Inflammatory macrophage (primary cell): ENCODE results near the gene FEZ2.
"Not testable (repeated sequence)": the region's sequence is repeated elsewhere in the genome, so short reads cannot be mapped to it uniquely, and the experiment has no call there.

Experiments used
- DNase-seq, 2 donors: peaks; one replicate each; pipeline ENCODE4 v3.0.0-alpha.2; 2020 to 2022
- total RNA-seq, 18 experiments: gene quantifications; one replicate each; lab custom pipeline; 2026; ENCODE audit warnings: mixed read lengths in 6 of 18, inconsistent platforms in 2 of 18; lab: John Stamatoyannopoulos, UW

Gene FEZ2, protein sequence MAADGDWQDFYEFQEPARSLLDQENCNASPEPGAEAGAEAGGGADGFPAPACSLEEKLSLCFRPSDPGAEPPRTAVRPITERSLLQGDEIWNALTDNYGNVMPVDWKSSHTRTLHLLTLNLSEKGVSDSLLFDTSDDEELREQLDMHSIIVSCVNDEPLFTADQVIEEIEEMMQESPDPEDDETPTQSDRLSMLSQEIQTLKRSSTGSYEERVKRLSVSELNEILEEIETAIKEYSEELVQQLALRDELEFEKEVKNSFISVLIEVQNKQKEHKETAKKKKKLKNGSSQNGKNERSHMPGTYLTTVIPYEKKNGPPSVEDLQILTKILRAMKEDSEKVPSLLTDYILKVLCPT
- 48.0 to 116 (median 68.2) reads per million in 18 experiments for total RNA-seq

DNA sequence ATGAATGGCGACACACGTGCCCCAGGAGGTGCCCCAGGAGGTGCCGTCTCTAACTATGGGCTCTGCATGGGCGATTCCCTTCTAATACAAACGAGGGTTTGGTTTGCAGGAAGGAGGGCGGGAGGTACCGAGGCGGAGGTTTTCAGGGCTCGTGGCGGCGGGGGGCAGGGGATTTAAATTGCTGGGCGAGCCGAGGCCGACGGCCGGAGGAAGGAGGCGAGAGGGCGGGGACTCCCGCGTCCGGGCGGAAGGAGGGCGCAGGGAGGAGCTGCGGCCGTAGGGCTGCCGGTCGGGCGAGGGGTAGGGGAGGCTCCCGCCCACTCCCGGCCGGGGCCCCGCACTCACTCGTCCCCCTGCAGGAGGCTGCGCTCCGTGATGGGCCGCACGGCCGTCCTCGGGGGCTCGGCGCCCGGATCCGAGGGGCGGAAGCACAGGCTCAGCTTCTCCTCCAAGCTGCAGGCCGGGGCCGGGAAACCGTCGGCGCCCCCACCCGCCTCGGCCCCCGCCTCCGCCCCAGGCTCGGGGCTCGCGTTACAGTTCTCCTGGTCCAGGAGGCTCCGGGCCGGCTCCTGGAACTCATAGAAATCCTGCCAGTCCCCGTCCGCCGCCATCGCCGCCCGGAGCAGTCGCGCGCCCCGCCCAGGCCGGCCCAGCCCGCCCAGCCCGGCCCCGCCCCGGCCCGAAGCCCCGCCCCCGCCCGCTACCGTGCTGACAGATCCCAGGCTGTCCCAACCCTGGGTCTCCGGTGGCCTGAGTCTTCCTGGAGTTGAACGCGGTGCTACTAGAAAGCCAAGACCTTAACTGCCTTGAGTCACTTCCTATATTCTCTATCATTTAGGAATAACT lies at the start of gene FEZ2:
Gene FEZ2, minus strand, starts transcription at position 637 of the 846 bp plus-strand sequence. Its CDS starts 26 bp downstream, at position 611.
- DNase-seq, result peak; percentile 73 to 80

DNA sequence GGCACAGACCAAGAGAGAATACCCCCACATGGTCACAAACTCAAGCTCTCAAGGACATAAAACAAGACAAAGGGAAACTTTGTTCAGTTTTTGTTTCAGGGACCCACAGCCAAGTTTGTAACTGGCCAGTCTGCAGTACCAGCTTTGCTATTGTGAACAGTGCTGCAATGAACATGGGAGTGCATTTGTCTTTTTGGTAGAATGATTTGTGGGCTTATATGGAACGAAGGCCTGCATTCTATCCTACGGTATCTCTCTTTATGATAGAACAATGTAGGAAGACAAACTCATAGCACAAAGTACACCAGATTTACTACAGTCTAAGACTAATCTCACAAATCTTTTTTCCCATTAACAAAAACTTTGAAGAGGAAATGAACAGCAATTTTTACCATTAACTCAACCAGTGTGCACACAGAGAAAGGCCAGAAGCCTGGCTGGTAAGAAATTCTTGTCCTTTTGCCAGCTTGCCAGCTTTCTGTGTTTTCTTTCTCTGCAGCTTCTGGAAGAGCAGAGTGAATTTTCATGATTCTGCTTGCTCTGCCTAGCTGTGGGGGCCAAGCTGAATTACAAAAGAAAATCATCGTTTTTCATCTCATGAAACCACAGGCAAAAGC lies 37.1 kb upstream of the FEZ2 start:
- no peak for DNase-seq

DNA sequence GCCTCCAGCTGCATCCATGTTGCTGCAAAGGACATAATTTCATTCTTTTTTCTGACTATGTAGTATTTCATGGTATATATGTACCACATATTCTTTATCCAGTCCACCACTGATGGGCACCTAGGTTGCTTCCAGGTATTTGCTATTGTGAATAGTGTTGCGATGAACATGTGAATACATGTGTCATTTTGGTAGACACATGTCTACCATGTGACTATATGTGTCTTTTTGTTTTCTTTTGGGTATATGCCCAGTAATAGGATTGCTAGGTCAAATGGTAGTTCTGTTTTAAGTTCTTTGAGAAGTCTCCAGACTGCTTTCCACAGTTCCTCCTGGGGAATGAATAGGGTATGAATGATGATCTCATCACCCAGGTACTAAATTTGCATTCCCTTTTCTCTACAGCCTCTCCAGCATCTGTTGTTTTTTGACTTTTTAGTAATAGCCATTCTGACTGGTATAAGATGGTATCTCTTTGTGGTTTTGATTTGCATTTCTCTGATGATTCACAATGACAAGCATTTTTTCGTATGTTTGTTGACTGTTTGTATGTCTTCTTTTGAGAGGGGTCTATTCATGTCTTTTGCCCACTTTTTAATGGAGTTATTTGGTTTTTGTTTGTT lies 35.6 kb upstream of the FEZ2 start:
- no peak for DNase-seq

DNA sequence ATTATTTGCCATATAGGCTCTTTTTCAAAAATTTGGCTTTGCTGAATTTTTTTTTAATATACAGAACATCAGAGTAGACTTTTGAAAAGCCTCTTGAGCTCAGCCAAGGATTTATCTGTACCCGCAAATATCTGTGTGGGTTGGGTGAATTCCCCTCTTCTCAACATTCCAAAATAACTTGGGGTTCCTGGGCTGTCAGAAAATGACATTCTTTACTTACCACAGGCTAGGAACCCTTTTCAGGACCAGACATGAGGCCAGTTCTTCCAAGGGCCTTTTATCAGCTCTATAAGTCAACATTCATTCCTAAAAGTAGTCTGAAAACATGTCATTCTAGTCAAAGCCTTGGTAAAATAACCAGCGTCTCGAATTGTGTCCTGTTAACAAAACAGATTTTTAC lies 28.8 kb upstream of the FEZ2 start:
- no peak for DNase-seq

DNA sequence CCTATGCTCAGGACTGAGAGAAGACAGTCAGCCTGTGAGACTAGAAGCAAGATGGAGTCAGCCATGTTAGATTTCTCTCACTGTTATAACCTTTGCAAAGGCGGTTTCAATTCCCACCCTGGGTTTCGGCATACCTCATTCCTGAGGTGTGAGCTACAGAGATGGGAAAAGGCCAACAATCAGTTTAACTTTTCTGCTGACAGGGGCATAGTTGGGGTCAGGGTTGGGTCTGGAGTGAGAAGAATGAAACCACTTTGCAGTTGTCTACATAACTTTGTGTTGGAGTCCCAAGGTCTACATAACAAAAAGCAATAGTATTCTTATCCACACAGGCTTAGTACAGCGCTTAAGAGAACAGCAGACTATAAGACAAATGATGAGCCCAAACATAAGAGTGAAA lies 28.1 kb upstream of the FEZ2 start:
- no peak for DNase-seq

DNA sequence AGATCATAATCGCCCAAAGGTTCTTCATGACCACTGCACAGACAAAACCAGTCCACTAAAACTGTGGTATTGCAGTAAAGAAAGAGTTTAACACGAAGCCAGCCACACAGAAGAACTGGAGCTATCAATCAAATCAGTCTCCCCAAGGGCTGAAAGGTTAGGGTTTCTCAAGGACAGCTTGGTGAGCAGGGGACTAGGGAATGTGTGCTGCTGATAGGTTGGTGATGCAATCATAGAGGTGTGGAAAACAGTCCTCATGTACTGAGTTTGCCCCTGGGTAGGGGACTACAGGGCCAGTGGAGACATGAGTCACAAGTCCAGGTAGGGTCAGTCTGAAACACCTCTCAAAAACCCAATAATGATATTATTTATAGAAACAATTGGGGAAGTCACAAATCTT lies 27.3 kb upstream of the FEZ2 start:
- DNase-seq, result no peak

DNA sequence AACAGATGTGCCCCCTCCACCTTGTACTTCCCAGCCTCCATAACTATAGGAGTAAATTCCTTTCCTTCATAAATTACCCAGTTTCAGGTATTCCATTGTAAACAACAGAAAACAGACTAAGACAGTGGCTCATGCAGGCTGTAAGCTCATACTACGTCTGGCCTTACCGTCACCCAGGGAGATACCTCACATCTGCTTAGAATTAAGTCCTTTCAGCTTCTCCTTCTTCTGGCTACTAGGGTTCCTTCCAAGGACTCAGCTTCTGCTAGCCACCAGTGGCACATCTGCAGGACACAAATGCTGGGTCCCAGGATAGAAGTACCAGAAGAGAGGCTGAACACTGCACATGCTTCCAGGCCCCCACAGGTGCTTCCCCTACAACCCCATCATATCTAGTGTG lies 22.4 kb upstream of the FEZ2 start:
- DNase-seq, result no peak

DNA sequence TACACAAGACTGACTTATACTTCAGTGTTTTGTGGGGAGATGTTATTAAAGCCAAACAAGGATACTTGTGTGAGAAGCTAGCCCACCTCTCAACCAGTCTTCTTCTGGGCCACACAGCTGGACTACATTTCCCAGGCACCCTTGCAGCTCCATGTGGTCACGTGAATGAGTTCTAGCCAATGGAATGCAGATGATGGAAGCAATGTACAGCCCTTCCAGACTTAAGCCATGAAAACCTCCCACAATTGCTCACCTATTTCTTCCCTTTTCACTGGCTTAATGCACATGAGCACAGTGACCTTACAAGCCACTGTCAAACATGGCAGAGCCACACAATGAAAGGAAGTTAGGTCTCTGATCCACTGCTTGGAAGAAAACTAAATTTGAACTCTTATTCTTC lies 20.4 kb upstream of the FEZ2 start:
- DNase-seq, result peak; percentile 18 to 30

DNA sequence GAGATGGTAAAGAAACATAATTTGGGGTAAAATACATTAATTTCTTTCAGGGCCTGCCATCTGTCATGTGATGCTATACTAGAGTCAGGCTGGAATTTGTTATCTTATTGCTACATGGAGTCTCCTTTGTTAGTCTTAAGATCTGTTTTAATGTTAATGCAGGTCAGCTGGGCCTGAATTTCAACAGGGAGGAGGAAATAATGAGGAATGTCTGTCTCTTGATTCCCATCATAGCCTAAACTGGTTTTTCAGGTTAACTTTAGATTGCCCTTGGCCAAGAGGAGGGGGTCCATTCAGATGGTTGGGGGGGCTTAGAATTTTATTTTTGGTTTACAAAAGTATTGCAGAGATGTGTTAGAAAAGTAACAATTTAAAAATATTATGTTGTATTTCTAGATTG lies 19.0 kb upstream of the FEZ2 start:
- DNase-seq, result no peak

DNA sequence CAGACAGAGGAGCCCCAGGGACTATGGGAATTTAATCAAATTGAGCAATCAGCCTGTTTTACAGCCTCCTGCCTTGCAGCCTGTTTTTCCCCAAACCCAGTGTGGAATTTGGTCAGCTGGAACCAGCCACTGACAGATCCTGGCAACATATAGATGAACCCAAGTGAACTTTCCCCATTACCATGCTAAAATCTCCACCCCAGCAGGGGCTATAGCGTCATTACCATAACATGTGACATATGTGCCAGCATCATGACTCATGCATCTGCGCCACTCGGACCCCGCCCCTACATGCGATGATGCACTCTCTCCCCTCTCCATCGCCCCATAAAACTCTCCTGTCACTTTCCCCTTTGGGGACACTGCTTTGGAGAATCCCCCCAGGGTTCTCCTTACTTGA lies 17.3 kb upstream of the FEZ2 start:
- no peak for DNase-seq

DNA sequence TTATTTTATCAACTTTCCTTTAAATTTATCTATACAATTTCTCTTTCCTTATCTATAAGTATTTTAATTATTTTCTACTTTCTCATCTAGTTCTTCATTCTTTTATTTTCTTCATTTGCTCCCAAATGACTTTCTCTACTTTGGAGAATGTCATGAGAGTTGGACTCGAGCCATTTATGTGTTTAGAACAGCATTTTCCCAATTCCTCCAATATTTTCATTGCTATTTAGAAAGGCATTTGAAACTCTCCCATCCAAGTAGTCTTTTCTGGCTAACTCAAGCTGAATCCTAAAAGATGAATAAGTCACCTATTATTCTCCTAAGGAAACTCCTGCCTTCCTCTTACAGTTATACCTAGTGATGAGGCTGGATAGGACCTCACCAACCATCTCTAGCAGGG lies 15.8 kb upstream of the FEZ2 start:
- no peak for DNase-seq

DNA sequence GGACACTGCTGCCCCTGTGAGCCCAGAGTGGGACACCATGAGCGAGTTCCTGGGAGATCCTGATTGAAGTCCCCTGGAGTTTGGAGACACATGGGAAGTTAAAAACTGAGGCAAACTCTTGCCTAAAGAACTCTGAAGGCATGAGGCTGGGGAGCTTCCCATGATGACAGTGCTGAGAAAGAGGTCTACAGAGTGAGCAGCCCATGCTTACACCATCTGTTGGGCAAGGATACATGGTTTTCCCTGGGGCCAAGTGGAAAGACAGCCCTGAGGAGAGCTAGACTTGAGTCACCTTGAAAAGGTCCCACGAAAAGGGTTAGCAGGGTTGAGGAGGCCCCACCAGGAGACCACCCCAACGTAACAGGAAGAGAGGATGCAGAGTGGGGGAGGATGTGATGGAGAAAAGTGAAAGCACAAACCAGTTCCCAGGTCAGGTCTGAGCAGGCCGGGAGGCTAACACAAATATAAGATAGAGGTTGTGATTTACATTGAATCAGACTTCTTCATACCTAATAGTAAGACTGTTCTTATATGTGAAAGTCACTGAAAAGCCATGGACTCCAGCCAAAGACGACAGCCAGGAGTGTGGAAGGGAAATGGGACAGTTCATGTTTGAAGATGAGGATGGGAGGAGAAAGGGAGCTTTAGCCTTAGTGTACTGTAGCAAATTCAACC lies 13.5 kb upstream of the FEZ2 start:
- no peak for DNase-seq

DNA sequence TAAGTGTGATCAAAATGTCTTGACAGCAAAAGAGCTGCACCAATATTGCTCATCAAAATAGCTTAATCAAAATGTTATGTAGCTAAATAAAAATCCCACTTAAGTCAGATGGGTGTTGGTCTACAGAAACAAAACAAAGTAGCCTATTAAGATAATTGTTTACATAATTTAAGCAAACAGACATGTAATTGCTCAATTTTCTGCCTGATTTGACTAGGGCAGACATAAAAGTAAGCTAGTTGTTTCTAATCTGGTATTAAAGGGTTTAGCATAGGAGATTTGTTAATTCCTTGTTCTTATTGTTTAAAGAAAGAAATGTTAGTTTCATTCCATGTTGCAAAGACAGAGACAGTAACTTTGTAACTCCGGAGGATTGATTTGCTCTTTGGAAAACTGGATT lies 11.5 kb upstream of the FEZ2 start:
- DNase-seq, result no peak

DNA sequence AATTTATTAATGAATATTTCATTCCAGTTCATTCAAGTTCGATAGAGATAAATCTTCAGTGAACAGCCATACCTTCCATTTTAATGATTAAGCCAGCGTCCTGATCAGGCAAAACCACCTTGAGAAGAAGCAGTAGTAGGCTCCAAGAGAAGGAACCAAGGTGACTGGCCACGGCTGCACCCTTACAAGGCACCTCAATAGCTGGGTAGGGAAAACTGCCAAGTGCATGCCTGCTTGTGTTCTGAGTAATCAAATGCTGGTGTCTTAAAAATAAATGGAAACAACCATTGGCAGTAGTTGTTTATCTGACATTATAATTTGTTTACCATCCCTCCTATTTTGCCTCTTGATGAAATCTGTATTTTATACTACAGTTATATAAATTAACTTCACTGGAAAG lies 10.0 kb upstream of the FEZ2 start:
- DNase-seq, result no peak

DNA sequence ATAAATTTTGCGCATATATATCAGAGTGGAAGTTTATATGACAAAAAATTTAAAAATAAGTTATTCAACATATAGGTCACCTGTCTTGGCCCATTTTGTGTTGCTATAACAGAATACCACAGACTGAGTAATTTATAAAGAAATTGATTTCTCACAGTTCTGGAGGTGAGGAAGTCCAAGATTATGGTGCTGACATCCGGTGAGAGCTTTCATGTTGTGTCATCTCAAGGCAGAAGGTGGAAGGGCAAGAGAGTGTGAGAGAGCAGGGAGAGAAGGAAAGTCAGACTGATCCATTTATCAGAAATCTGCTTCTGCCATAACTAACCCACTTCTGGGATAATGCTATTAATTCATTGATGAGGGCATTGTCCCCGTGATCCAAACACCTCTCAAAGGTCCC lies 9.0 kb upstream of the FEZ2 start:
- DNase-seq, result no peak

DNA sequence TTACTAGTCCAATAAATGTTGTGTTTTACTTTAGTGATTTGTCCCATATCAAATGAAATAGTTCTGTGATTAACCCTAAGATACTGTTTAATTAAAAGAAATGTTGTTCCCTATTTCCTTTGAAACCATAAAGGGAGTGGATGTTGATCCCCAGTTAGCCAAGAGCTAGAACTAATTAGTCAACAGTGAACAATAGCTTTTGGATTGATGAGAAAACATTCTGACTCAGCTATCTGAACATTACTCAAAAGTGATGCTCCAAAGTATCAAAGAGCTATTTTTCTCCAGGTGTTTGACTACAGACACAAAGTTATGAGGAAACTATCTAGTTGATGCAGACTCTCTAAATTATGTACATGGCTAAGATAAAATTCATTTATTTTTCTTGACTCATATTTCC lies 7.3 kb upstream of the FEZ2 start:
- no peak for DNase-seq

DNA sequence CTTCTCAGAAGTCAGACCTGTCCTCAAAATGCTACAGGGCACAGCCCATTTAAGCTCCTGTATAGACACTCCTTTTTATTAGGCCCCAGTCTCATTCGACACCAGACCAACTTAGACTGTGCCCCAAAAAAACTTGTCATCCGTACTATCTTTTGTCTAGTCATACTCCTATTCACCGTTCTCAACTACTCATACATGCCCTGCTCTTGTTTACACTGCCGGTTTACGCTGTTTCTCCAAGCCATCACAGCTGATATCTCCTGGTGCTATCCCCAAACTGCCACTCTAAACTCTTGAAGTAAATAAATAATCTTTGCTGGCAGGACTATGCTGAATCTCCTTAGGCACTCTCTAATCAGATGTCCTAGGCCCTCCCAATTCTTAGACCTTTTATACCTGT lies 5.7 kb upstream of the FEZ2 start:
- not testable (repeated sequence) for DNase-seq

DNA sequence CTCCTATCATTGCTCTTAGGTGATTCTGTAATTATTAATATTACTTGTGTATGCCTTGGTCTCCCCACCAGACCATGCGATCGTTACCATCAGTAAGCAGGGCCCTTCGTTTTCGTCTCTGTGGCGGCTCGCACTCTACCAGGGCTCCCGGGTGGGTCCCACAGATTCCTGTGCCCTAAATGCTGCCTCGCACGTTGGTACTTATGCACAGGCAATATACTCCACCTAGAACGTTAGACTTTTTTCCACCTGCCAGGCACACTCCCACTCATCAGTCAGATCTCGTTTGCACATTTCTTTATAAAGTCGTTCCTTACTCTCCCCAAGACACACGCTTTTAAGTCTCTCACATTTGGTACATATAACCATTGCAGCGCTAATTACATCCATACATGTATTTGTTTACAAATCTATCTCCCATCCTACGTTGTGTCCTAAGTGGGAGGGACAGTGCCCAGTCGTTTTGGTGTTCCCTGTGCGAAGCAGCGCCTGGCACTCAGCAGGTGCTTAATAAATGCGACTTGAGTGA lies 901 bp downstream of the FEZ2 start:
- no peak for DNase-seq

DNA sequence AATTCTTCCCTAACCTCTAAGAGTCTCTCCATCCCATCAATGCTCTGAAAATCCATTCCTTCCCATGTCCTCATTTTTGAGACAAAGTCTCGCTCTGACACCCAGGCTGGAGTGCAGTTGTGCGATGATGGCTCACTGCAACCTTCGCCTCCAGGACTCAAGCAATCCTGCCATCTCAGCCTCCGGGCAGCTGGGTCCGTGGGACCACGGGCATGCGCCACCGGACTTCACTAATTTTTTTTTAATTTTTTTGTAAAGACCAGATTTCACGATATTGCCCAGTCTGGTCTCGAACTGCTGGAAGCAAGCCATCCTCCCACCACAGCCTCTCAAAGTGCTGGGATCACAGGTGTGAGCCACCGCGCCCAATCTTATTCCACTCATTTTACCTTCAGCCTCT lies 1.6 kb downstream of the FEZ2 start:
- DNase-seq, result no peak

DNA sequence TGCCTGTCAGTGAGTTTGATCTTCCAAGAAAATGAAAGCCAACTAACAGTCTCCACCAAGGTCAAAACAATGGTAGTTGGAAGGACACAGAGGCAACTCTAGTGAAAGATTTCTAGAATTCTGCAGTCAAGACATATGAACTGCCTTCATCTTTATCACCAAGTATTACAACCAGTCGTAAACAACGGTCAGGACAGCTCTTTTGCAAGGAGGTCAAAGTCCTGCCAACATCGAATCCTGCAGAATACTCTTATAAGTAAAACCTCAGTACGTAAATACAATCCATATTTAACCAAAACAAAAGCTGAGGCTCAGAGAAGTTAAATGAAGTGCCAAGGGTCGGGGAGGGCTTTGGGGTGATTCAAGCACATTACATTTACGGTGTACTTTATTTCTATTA lies 3.1 kb downstream of the FEZ2 start:
- DNase-seq, result no peak

DNA sequence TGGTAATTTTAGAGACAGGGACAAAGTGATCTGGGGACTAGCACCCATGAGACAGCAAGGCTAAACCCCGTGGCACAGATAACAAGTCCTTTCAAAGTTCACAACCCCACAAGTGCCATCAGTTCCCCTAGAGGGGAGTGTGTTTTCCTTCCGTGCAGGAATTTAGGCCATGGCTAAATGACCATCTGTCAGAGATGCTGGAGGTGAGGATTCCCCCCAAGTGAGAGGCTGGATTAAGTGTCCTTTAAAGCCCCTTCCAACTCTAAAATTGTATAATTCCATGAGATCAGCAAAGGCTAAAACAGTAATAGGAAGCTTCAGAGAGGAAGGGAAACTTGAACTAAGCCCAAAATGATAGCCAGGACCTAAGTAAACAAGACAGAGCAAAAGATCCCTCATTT lies 8.7 kb downstream of the FEZ2 start:
- no peak for DNase-seq

DNA sequence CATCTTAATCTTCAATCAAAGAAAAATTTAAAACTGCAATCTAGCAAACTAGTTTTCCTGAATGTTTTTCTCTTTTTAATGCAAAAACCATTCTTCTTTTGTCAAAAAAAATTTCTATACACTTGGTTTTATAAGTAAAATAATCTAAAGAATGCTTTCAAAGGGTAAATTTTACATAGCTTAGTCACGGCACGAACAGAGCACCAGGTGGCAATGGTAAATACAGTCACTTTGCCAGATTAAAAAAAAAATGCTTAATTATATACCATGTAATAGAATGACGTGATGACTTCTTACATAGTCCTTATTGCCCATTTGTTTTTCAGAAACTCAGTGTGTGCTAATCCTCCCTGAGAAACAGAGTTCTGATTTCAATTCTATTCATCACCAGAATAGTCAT lies 10.4 kb downstream of the FEZ2 start:
- no peak for DNase-seq
